Stimulated activated naive CD8-positive, alpha-beta T cell treated with anti-CD3 and anti-CD28 coated beads, Interleukin-15, Interleukin-2, amounts not matched to agents 100 ng/mL and 50 ng/mL, for 24 hours (primary cell): Measurements from ENCODE around the gene MIS18BP1.
"Not testable (repeated sequence)": the region's sequence is repeated elsewhere in the genome, so short reads cannot be mapped to it uniquely, and the experiment has no call there.

Experiments
- H3K27ac Mint-ChIP-seq: one replicate; pipeline ENCODE4 v1.8.0; 2021; ENCODE audit warnings: mild to moderate bottlenecking, mixed read lengths
- H3K27me3 Mint-ChIP-seq: one replicate; pipeline ENCODE4 v1.8.0; 2021; ENCODE audit warnings: mixed read lengths
- H3K36me3 Mint-ChIP-seq: one replicate; pipeline ENCODE4 v1.8.0; 2021; ENCODE audit warnings: low read depth, mixed read lengths
- H3K4me1 Mint-ChIP-seq: one replicate; pipeline ENCODE4 v1.8.0; 2021; ENCODE audit warnings: low read depth, mixed read lengths
- H3K4me3 Mint-ChIP-seq: one replicate; pipeline ENCODE4 v1.8.0; 2021; ENCODE audit warnings: mild to moderate bottlenecking, mixed read lengths
- H3K9me3 Mint-ChIP-seq: one replicate; pipeline ENCODE4 v1.8.0; 2021; ENCODE audit warnings: mixed read lengths

The MIS18BP1 gene

GRCh38 chr14:45253754-45254310 lies 830 bp upstream of the MIS18BP1 start:
- peak overlapping the region; percentile 96 for H3K27ac Mint-ChIP-seq
- H3K4me1 Mint-ChIP-seq, result peaks cover 38% of the 10 kb centered on the region
- peak overlapping the region; percentile 90 for H3K4me3 Mint-ChIP-seq
- peaks cover 24% of the 10 kb centered on the region for H3K9me3 Mint-ChIP-seq
- peaks cover 10% of the 10 kb centered on the region for H3K36me3 Mint-ChIP-seq
- no peaks in the 10 kb centered on the region for H3K27me3 Mint-ChIP-seq

- H3K27ac Mint-ChIP-seq, result peak overlapping the region; percentile 96
- H3K36me3 Mint-ChIP-seq, result peaks cover 10% of the 10 kb centered on the region
- peaks cover 38% of the 10 kb centered on the region for H3K4me1 Mint-ChIP-seq
- H3K4me3 Mint-ChIP-seq, result peak overlapping the region; percentile 90
- peaks cover 11% of the 10 kb centered on the region for H3K9me3 Mint-ChIP-seq
- H3K27me3 Mint-ChIP-seq, result no peaks in the 10 kb centered on the region
Observed at GRCh38 chr14:45252366-45253069, 484 bp downstream of the MIS18BP1 start.

- Mint-ChIP-seq H3K4me3 (peak overlapping the region; percentile 90), H3K4me1 (peaks cover 38% of the 10 kb centered on the region), H3K27ac (peak overlapping the region; percentile 54), H3K9me3 (peaks cover 6% of the 10 kb centered on the region), H3K27me3 (no peaks in the 10 kb centered on the region), H3K36me3 (peaks cover 7% of the 10 kb centered on the region)
Observed at GRCh38 chr14:45251912-45252311, 1.1 kb downstream of the MIS18BP1 start.

GRCh38 chr14:45249856-45250575 lies 3.0 kb downstream of the MIS18BP1 start:
- Mint-ChIP-seq H3K27ac (peak overlapping the region; percentile 57), H3K4me3 (peak overlapping the region; percentile 57), H3K9me3 (peaks cover 3% of the 10 kb centered on the region), H3K4me1 (peaks cover 36% of the 10 kb centered on the region), H3K27me3 (no peaks in the 10 kb centered on the region), H3K36me3 (peaks cover 7% of the 10 kb centered on the region)

GRCh38 chr14:45247427-45247826 lies 5.6 kb downstream of the MIS18BP1 start:
- no peaks in the 10 kb centered on the region for H3K9me3 Mint-ChIP-seq
- no peak overlapping the region for H3K27ac Mint-ChIP-seq
- peaks cover 22% of the 10 kb centered on the region for H3K4me1 Mint-ChIP-seq
- no peaks in the 10 kb centered on the region for H3K27me3 Mint-ChIP-seq
- H3K4me3 Mint-ChIP-seq, result no peak overlapping the region
- H3K36me3 Mint-ChIP-seq, result peaks cover 9% of the 10 kb centered on the region

- H3K27me3 Mint-ChIP-seq, result no peaks in the 10 kb centered on the region
- peaks cover 17% of the 10 kb centered on the region for H3K36me3 Mint-ChIP-seq
- no peaks in the 10 kb centered on the region for H3K9me3 Mint-ChIP-seq
- H3K4me3 Mint-ChIP-seq, result no peak overlapping the region
- H3K4me1 Mint-ChIP-seq, result peaks cover 18% of the 10 kb centered on the region
- no peak overlapping the region for H3K27ac Mint-ChIP-seq
Observed at GRCh38 chr14:45246691-45247090, 6.3 kb downstream of the MIS18BP1 start.

- no peak overlapping the region for H3K27ac Mint-ChIP-seq
- H3K4me3 Mint-ChIP-seq, result no peak overlapping the region
- H3K36me3 Mint-ChIP-seq, result peaks cover 22% of the 10 kb centered on the region
- H3K4me1 Mint-ChIP-seq, result peaks cover 13% of the 10 kb centered on the region
- no peaks in the 10 kb centered on the region for H3K27me3 Mint-ChIP-seq
- H3K9me3 Mint-ChIP-seq, result no peaks in the 10 kb centered on the region
Observed at GRCh38 chr14:45246151-45246550, 6.9 kb downstream of the MIS18BP1 start.

- Mint-ChIP-seq H3K36me3 (peaks cover 15% of the 10 kb centered on the region), H3K27ac (no peak overlapping the region)
Observed at GRCh38 chr14:45242706-45243105, 10.3 kb downstream of the MIS18BP1 start.

GRCh38 chr14:45238988-45239387 lies 14.0 kb downstream of the MIS18BP1 start:
- no peak overlapping the region for H3K4me3 Mint-ChIP-seq
- H3K27me3 Mint-ChIP-seq, result no peaks in the 10 kb centered on the region
- no peak overlapping the region for H3K27ac Mint-ChIP-seq
- no peaks in the 10 kb centered on the region for H3K4me1 Mint-ChIP-seq
- H3K36me3 Mint-ChIP-seq, result peaks cover 27% of the 10 kb centered on the region
- no peaks in the 10 kb centered on the region for H3K9me3 Mint-ChIP-seq

More at GRCh38 chr14:45242706-45243105, 10.3 kb downstream of the MIS18BP1 start:
- Mint-ChIP-seq H3K4me1 (no peaks in the 10 kb centered on the region), H3K9me3 (no peaks in the 10 kb centered on the region), H3K4me3 (no peak overlapping the region), H3K27me3 (no peaks in the 10 kb centered on the region)

- Mint-ChIP-seq H3K4me1 (peaks cover 7% of the 10 kb centered on the region), H3K9me3 (no peaks in the 10 kb centered on the region), H3K36me3 (peaks cover 76% of the 10 kb centered on the region), H3K4me3 (no peak overlapping the region), H3K27ac (no peak overlapping the region), H3K27me3 (no peaks in the 10 kb centered on the region)
Observed at GRCh38 chr14:45227566-45227965, 25.4 kb downstream of the MIS18BP1 start.

- Mint-ChIP-seq H3K27me3 (no peaks in the 10 kb centered on the region), H3K36me3 (peaks cover 68% of the 10 kb centered on the region), H3K4me3 (no peak overlapping the region), H3K4me1 (peaks cover 7% of the 10 kb centered on the region), H3K9me3 (no peaks in the 10 kb centered on the region), H3K27ac (peak overlapping the region; percentile 31)
Observed at GRCh38 chr14:45222485-45223262, 30.3 kb downstream of the MIS18BP1 start.

GRCh38 chr14:45214341-45214740 lies 38.7 kb downstream of the MIS18BP1 start:
- H3K4me3 Mint-ChIP-seq, H3K27me3 Mint-ChIP-seq, H3K9me3 Mint-ChIP-seq, H3K4me1 Mint-ChIP-seq, H3K27ac Mint-ChIP-seq: not testable (repeated sequence)
- peaks cover 67% of the 10 kb centered on the region for H3K36me3 Mint-ChIP-seq

GRCh38 chr14:45213716-45214115 lies 39.3 kb downstream of the MIS18BP1 start:
- H3K9me3 Mint-ChIP-seq, H3K27ac Mint-ChIP-seq, H3K4me3 Mint-ChIP-seq, H3K27me3 Mint-ChIP-seq, H3K4me1 Mint-ChIP-seq: not testable (repeated sequence)
- peaks cover 67% of the 10 kb centered on the region for H3K36me3 Mint-ChIP-seq

GRCh38 chr14:45212231-45212630 lies 40.8 kb downstream of the MIS18BP1 start:
- Mint-ChIP-seq H3K27ac (no peak overlapping the region), H3K27me3 (no peaks in the 10 kb centered on the region), H3K36me3 (peaks cover 67% of the 10 kb centered on the region), H3K9me3 (no peaks in the 10 kb centered on the region), H3K4me3 (no peak overlapping the region), H3K4me1 (no peaks in the 10 kb centered on the region)

- H3K9me3 Mint-ChIP-seq, result no peaks in the 10 kb centered on the region
Observed at GRCh38 chr14:45211295-45211694, 41.7 kb downstream of the MIS18BP1 start.

More at GRCh38 chr14:45211295-45211694, 41.7 kb downstream of the MIS18BP1 start:
- Mint-ChIP-seq H3K4me3 (no peak overlapping the region), H3K36me3 (peaks cover 67% of the 10 kb centered on the region), H3K27me3 (no peaks in the 10 kb centered on the region), H3K4me1 (no peaks in the 10 kb centered on the region), H3K27ac (no peak overlapping the region)
